Vagina (tissue), 2 donors: Measurements from ENCODE around the gene MEDAG.

ENCODE experiments used
- POLR2A ChIP-seq, 2 donors: fragments of 450-650 bp; IDR thresholded peaks; one replicate each; pipeline ENCODE4 v1.6.1; 2017; ENCODE audit warnings: antibody characterized with exemption in 2 of 2, mild to moderate bottlenecking in 2 of 2, moderate library complexity in 2 of 2
- TF ChIP-seq, protein P1 (sequence below), 3 experiments: fragments of 450-650 bp in 2 of 3; fragments of 200-600 bp in 1 of 3; sonication (generic) in 1 of 3; IDR thresholded peaks; one replicate each; pipeline ENCODE4 v1.5.1; 2017 to 2019; ENCODE audit warnings: antibody characterized with exemption in 3 of 3, mild to moderate bottlenecking in 2 of 3, moderate library complexity in 2 of 3

DNA sequence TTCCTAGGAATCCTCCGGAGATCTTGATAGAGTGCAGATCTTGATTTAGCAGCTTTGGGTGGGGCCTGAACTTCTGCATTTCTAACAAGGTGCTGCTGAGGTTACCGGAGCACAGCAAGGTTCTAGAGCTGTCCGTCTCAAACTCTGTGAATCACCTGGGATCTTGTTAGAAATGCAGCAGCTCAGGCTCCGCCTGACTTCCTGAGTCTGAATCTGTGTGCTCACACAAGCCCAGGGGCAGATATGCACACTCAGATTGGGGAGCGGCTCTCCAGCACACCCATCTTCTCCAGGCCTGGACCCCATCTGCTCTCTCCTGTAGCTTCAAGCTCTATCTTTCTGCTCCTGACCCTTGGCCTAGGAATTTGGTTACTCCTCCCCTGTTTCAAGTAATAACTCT is 22.9 kb downstream of the MEDAG start:
- TF ChIP-seq, protein P1, sequence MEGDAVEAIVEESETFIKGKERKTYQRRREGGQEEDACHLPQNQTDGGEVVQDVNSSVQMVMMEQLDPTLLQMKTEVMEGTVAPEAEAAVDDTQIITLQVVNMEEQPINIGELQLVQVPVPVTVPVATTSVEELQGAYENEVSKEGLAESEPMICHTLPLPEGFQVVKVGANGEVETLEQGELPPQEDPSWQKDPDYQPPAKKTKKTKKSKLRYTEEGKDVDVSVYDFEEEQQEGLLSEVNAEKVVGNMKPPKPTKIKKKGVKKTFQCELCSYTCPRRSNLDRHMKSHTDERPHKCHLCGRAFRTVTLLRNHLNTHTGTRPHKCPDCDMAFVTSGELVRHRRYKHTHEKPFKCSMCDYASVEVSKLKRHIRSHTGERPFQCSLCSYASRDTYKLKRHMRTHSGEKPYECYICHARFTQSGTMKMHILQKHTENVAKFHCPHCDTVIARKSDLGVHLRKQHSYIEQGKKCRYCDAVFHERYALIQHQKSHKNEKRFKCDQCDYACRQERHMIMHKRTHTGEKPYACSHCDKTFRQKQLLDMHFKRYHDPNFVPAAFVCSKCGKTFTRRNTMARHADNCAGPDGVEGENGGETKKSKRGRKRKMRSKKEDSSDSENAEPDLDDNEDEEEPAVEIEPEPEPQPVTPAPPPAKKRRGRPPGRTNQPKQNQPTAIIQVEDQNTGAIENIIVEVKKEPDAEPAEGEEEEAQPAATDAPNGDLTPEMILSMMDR (IDR thresholded peaks at IDR 0.05): no peak
- TF ChIP-seq POLR2A (IDR thresholded peaks at IDR 0.05): no peak
